Measurements from ENCODE around the gene TMEM132D. TPM values are rescaled to one million over a fixed set of nuclear protein-coding genes. Genes with fewer than 3 reads are reported as not detected.

The TMEM132D gene
- total and polyA plus RNA-seq, 2 of the 4 experiments (the other 2 are of a cell fraction) = not detected

- Histone ChIP-seq H3K36me3 (ENCODE audit: control insufficient read depth, insufficient read depth, low read length) (no peaks in the 10 kb centered on the region), H3K18ac (ENCODE audit: low read depth, low read length) (no peak overlapping the region), H4K5ac (ENCODE audit: low read depth, low read length) (no peak overlapping the region), H3K56ac (ENCODE audit: extremely low read depth, insufficient read depth, low read length) (no peak overlapping the region), H3K14ac (replicated peaks; ENCODE audit: low read depth, low read length) (no peak overlapping the region), H4K20me1 (ENCODE audit: insufficient read depth, low read length) (no peaks in the 10 kb centered on the region), H2AFZ (replicated peaks; ENCODE audit: low read length, poor library complexity) (no peak overlapping the region), H2BK120ac (ENCODE audit: low read depth, low read length) (no peak overlapping the region), H3K4me1 (ENCODE audit: control insufficient read depth, insufficient read depth, low read length) (no peaks in the 10 kb centered on the region), H3K4me3 (ENCODE audit: insufficient read depth, low read depth, low read length) (no peak overlapping the region), H2BK5ac (ENCODE audit: low read depth, low read length, poor library complexity, severe bottlenecking) (no peak overlapping the region), H3K4ac (ENCODE audit: low read depth, low read length) (no peak overlapping the region), H2AK5ac (ENCODE audit: low read depth, low read length) (no peak overlapping the region), H3K9me1 (ENCODE audit: insufficient read depth, low read length) (no peaks in the 10 kb centered on the region), H3K9me3 (ENCODE audit: control insufficient read depth, insufficient read depth, low read length) (peaks cover 37% of the 10 kb centered on the region), H4K91ac (ENCODE audit: insufficient read depth, low read depth, low read length) (no peak overlapping the region), H3K9ac (ENCODE audit: low read depth, low read length) (no peak overlapping the region), H2BK15ac (ENCODE audit: low read depth, low read length) (no peak overlapping the region), H2AK9ac (replicated peaks; ENCODE audit: low read depth, low read length, poor library complexity) (no peak overlapping the region), H3K27ac (ENCODE audit: insufficient read depth, low read length) (no peak overlapping the region), H3K27me3 (ENCODE audit: control insufficient read depth, insufficient read depth, low read length) (no peaks in the 10 kb centered on the region), H3K23ac (ENCODE audit: low read depth, low read length) (no peak overlapping the region), H3K79me1 (ENCODE audit: low read depth in 1 of 2, low read length in 2 of 2) (no peaks in the 10 kb centered on the region), H4K8ac (ENCODE audit: low read depth in 2 of 2, low read length in 2 of 2) (no peak overlapping the region), H2BK20ac (ENCODE audit: low read depth, low read length) (no peak overlapping the region), H3K4me2 (ENCODE audit: low read depth, low read length) (no peak overlapping the region)
- dilution Hi-C loops (cut with HindIII; ENCODE audit: low sequenced_read_pairs, unreplicated experiment) (no loop called here), intact Hi-C loops (cut with micrococcal nuclease) (no loop called here), in situ Hi-C loops (cut with MboI; ENCODE audit: low sequenced_read_pairs) (no loop called here)
- BruUV-seq (replicated peaks) = no TSS peak
- TF ChIP-seq NFE2L2 (IDR thresholded peaks at IDR 0.05; ENCODE audit: low read depth, low read length) = no peak
- TF ChIP-seq, protein P1, sequence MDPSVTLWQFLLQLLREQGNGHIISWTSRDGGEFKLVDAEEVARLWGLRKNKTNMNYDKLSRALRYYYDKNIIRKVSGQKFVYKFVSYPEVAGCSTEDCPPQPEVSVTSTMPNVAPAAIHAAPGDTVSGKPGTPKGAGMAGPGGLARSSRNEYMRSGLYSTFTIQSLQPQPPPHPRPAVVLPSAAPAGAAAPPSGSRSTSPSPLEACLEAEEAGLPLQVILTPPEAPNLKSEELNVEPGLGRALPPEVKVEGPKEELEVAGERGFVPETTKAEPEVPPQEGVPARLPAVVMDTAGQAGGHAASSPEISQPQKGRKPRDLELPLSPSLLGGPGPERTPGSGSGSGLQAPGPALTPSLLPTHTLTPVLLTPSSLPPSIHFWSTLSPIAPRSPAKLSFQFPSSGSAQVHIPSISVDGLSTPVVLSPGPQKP (IDR thresholded peaks at IDR 0.05; ENCODE audit: borderline replicate concordance, low read depth, low read length) = no peak
- TF ChIP-seq POLR2A (IDR thresholded peaks at IDR 0.05; ENCODE audit: low read depth, low read length) = no peak
- no peak for TF ChIP-seq MXI1 (IDR thresholded peaks at IDR 0.05; ENCODE audit: borderline replicate concordance, low read depth, low read length)
- no peak for TF ChIP-seq CTCF (conservative IDR thresholded peaks at IDR 0.05; ENCODE audit: low read depth, low read length)
- TF ChIP-seq RAD21 (IDR thresholded peaks at IDR 0.05; ENCODE audit: low read length) = no peak
- TF ChIP-seq SMC3 (IDR thresholded peaks at IDR 0.05; ENCODE audit: low read depth, low read length) = no peak
- no peak for TF ChIP-seq CEBPB (IDR thresholded peaks at IDR 0.05; ENCODE audit: low read depth, low read length)
- TF ChIP-seq FOS (IDR thresholded peaks at IDR 0.05; ENCODE audit: low read depth, low read length) = no peak
- no peak for TF ChIP-seq MAZ (IDR thresholded peaks at IDR 0.05; ENCODE audit: borderline replicate concordance, low read depth, low read length)
- no peak for TF ChIP-seq CHD1 (IDR thresholded peaks at IDR 0.05; ENCODE audit: low read depth, low read length)
- TF ChIP-seq RFX5 (IDR thresholded peaks at IDR 0.05; ENCODE audit: low read depth, low read length) = no peak
- no peak for TF ChIP-seq MAFK (IDR thresholded peaks at IDR 0.05; ENCODE audit: low read depth, low read length)
- no peak for TF ChIP-seq USF2 (IDR thresholded peaks at IDR 0.05; ENCODE audit: low read depth, low read length)
- no CpG with 5 or more reads among the region's 4 CpGs for WGBS, 2 experiments (ENCODE audit: extremely low coverage in 2 of 2, insufficient read length in 1 of 2)
- ChIA-PET POLR2A (ENCODE audit: unreplicated experiment) (no interaction called here), CTCF (no interaction called here)
- DNase-seq = no peak
- no peak for ATAC-seq (ENCODE audit: low read depth)
These were observed 39.9 kb downstream of the TMEM132D start for GRCh38 chr12:129863938-129864337.
